ENCODE results near the gene EIF4G3. TPM values are rescaled to one million over a fixed set of nuclear protein-coding genes. Genes with fewer than 3 reads are reported as not detected.
"Not testable (repeated sequence)": the region's sequence is repeated elsewhere in the genome, so short reads cannot be mapped to it uniquely, and the experiment has no call there.

The EIF4G3 gene
- total RNA-seq, 1 experiment from 2014 or later = 16.0 TPM

DNA sequence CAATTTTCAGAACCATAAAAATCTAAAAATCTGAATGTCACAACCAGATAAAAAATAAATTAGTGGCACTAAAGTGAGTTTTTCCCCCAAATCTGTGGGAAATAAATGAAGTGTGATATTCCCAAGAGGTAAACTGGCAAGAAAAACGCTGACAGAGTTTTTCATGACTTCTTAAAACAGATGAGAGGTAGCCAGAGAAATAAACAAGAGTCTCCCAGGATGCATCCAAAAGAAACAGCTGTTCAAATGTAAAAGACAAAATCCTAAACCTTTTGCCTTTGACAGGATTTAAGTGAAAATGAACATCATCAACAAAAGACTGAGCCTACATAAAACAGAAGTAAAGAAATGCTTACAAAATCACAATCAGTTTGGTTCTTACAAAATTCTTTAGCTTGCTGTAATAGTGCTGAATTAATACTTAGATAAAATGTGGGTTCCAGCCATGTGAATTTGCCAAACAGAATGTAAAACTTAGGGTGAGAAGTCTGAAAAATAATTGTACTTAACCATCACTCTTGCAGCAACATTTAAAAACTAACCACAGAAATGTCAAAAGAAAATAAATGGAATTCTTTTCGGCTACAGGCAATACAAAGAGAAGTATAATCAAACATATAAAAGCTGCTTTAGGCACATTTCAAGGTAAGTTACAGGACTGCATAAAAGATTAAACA, 133.6 kb downstream of the EIF4G3 start:
- H3K9me3 ChIP-seq = no peaks in the 10 kb centered on the region
- DNase-seq = no peak
- H3K27me3 ChIP-seq = no peaks in the 10 kb centered on the region
- H3K4me3 ChIP-seq = no peak overlapping the region
- H3K36me3 ChIP-seq = no peaks in the 10 kb centered on the region

GRCh38 chr1:21041541-21041940, 135.2 kb downstream of the EIF4G3 start:
- Histone ChIP-seq H3K9me3 (no peaks in the 10 kb centered on the region), H3K27me3 (no peaks in the 10 kb centered on the region), H3K4me3 (no peak overlapping the region), H3K36me3 (no peaks in the 10 kb centered on the region)
- DNase-seq = no peak

DNA sequence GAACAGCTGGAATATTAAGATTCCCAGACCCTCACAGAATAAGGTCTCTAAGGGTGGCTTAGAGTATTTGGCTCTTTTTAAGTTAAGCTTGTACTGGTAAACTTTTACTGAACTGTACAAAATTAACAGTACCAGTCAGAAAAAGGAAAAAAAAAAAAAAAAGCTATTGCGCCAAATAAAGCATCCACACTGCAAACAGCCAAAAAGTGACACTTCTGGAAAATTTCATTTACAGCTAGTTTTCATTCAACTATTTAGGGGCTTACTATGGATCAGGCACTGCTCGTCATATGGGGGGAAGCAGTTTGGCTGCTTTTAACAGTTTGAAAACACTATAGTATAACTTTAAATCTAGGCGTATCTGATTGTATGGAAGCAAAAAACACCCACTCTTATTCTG, 139.6 kb downstream of the EIF4G3 start:
- Histone ChIP-seq H3K9me3 (no peaks in the 10 kb centered on the region), H3K36me3 (no peaks in the 10 kb centered on the region), H3K27me3 (no peaks in the 10 kb centered on the region), H3K4me3 (no peak overlapping the region)
- no peak for DNase-seq

DNA sequence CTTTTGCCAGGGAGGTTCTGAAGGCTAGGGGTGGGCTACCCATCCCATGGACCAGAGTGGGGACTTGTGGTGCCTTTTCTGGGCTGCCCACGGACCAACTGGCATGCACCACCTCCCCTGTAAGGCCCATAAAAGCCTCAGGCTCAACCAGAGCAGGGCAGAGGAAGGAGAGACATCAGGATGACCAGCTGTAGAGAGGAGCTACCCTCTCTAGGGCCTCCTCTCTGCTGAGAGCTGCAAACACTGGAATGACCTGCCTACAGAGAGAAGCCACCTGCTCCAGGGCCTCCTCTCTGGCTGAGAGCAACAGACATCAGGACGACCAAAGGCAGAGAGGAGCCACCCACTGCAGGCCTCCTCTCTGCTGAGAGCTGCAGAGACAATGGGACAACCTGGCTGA, 140.9 kb downstream of the EIF4G3 start:
- Histone ChIP-seq H3K27me3 (no peaks in the 10 kb centered on the region), H3K9me3 (no peaks in the 10 kb centered on the region), H3K36me3 (no peaks in the 10 kb centered on the region), H3K4me3 (no peak overlapping the region)
- no peak for DNase-seq

GRCh38 chr1:21034725-21035628, 141.7 kb downstream of the EIF4G3 start:
- no peaks in the 10 kb centered on the region for H3K36me3 ChIP-seq
- no peak overlapping the region for H3K4me3 ChIP-seq
- no peaks in the 10 kb centered on the region for H3K27me3 ChIP-seq
- no peaks in the 10 kb centered on the region for H3K9me3 ChIP-seq
- no peak for DNase-seq

- no peak overlapping the region for H3K4me3 ChIP-seq
- H3K36me3 ChIP-seq = no peaks in the 10 kb centered on the region
- no peaks in the 10 kb centered on the region for H3K27me3 ChIP-seq
- no peak for DNase-seq
- no peaks in the 10 kb centered on the region for H3K9me3 ChIP-seq
Measured at GRCh38 chr1:21032741-21033140, 144.0 kb downstream of the EIF4G3 start.

DNA sequence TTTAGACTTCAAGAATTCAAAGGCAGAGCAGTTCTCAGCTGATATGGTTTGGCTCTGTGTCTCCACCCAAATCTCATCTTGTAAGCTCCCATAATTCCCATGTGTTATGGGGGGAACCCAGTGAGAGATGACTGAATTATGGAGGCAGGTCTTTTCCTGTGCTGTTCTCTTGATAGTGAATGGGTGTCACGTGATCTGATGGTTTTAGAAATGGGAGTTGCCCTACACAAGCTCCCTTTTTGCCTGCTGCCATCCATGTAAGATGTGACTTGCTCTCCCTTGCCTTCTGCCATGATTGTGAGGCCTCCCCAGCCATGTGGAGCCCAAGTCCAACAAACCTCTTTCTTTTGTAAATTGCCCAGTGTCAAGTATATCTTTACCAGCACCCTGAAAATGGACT, 146.5 kb downstream of the EIF4G3 start:
- no peak overlapping the region for H3K4me3 ChIP-seq
- no peaks in the 10 kb centered on the region for H3K27me3 ChIP-seq
- H3K9me3 ChIP-seq = no peaks in the 10 kb centered on the region
- no peaks in the 10 kb centered on the region for H3K36me3 ChIP-seq
- no peak for DNase-seq

GRCh38 chr1:21028520-21029145, 148.1 kb downstream of the EIF4G3 start:
- H3K9me3 ChIP-seq = no peaks in the 10 kb centered on the region
- no peak overlapping the region for H3K4me3 ChIP-seq
- no peak for DNase-seq
- H3K27me3 ChIP-seq = no peaks in the 10 kb centered on the region
- no peaks in the 10 kb centered on the region for H3K36me3 ChIP-seq

- Histone ChIP-seq H3K4me3 (no peak overlapping the region), H3K9me3 (no peaks in the 10 kb centered on the region), H3K36me3 (no peaks in the 10 kb centered on the region), H3K27me3 (no peaks in the 10 kb centered on the region)
- no peak for DNase-seq
Measured at GRCh38 chr1:21027805-21028204, 148.9 kb downstream of the EIF4G3 start.

- H3K27me3 ChIP-seq = no peaks in the 10 kb centered on the region
- H3K4me3 ChIP-seq = no peak overlapping the region
- no peaks in the 10 kb centered on the region for H3K9me3 ChIP-seq
- H3K36me3 ChIP-seq = no peaks in the 10 kb centered on the region
- no peak for DNase-seq
Measured at GRCh38 chr1:21024918-21025317, 151.8 kb downstream of the EIF4G3 start.

DNA sequence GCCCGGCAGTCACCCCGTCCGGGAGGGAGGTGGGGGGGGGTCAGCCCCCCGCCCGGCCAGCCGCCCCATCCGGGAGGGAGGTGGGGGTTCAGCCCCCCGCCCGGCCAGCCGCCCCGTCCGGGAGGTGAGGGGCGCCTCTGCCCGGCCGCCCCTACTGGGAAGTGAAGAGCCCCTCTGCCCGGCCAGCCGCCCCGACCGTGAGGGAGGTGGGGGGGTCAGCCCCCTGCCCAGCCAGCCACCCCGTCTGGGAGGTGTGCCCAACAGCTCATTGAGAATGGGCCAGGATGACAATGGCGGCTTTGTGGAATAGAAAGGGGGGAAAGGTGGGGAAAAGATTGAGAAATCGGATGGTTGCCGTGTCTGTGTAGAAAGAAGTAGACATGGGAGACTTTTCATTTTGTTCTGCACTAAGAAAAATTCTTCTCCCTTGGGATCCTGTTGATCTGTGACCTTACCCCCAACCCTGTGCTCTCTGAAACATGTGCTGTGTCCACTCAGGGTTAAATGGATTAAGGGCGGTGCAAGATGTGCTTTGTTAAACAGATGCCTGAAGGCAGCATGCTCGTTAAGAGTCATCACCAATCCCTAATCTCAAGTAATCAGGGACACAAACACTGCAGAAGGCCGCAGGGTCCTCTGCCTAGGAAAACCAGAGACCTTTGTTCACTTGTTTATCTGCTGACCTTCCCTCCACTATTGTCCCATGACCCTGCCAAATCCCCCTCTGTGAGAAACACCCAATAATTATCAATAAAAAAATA, 152.4 kb downstream of the EIF4G3 start:
- not testable (repeated sequence) for H3K4me3 ChIP-seq, H3K9me3 ChIP-seq, H3K36me3 ChIP-seq, H3K27me3 ChIP-seq, DNase-seq

- DNase-seq = peak; percentile 72
- H3K4me3 ChIP-seq = peak overlapping the region; percentile 38
- H3K36me3 ChIP-seq = no peaks in the 10 kb centered on the region
- no peaks in the 10 kb centered on the region for H3K9me3 ChIP-seq
- H3K27me3 ChIP-seq = no peaks in the 10 kb centered on the region
Measured at GRCh38 chr1:21022279-21023040, 154.2 kb downstream of the EIF4G3 start.

DNA sequence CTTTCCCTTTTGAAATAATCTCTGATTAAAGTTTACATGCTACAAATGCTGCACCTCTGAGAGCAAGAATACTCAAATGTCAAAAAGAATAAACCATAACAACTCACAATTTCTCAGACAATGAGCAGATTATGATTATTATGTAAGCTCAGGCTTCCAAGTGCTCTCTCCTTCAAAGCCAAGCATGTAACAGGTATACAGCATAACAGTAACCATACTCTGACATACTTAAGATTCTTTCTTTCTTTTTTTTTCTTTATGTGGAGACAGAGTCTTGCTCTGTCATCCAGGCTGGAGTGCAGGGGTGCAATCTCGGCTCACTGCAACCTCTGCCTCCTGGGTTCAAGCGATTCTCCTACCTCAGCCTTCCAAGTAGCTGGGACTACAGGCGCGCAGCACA, 155.4 kb downstream of the EIF4G3 start:
- H3K27me3 ChIP-seq = no peaks in the 10 kb centered on the region
- DNase-seq = no peak
- no peaks in the 10 kb centered on the region for H3K9me3 ChIP-seq
- no peak overlapping the region for H3K4me3 ChIP-seq
- no peaks in the 10 kb centered on the region for H3K36me3 ChIP-seq

- no peak for DNase-seq
- no peaks in the 10 kb centered on the region for H3K9me3 ChIP-seq
- no peak overlapping the region for H3K4me3 ChIP-seq
- H3K36me3 ChIP-seq = no peaks in the 10 kb centered on the region; the same call in 1 of the 2 replicates
- H3K27me3 ChIP-seq = no peaks in the 10 kb centered on the region
Measured at GRCh38 chr1:21020151-21020550, 156.5 kb downstream of the EIF4G3 start.

GRCh38 chr1:21018673-21019072, 158.0 kb downstream of the EIF4G3 start:
- Histone ChIP-seq H3K4me3 (no peak overlapping the region), H3K9me3 (no peaks in the 10 kb centered on the region), H3K27me3 (no peaks in the 10 kb centered on the region), H3K36me3 (no peaks in the 10 kb centered on the region; the same call in 1 of the 2 replicates)
- no peak for DNase-seq

GRCh38 chr1:21013510-21013909, 163.2 kb downstream of the EIF4G3 start:
- no peak for DNase-seq
- Histone ChIP-seq H3K27me3 (no peaks in the 10 kb centered on the region), H3K9me3 (no peaks in the 10 kb centered on the region), H3K36me3 (no peaks in the 10 kb centered on the region; the same call in 1 of the 2 replicates), H3K4me3 (no peak overlapping the region)

All from MG63 (cell line).